ENCODE results near the gene OPTC. TPM values are rescaled to one million over a fixed set of nuclear protein-coding genes. Genes with fewer than 3 reads are reported as not detected.

Gene OPTC
- total and polyA plus RNA-seq, 4 donors = not detected

DNA sequence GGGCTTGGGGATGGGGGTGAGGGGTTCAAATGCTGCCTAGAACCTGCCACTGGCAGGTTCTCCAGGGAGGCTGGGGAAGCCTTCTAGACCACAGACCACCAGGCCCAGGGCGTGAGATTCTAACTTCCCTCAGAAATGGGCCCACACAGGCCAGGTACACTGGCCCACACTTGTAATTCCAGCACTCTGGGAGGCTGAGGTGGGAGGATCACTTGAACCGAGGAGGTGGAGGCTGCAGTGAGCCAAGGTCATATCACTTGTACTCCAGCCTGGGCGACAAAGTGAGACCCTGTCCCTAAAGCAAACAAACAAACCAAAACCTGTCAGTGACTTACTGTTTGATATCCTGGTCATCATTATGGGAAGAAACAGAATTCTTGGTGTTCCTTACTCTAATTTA is 31.7 kb downstream of the OPTC start:
- no peak for DNase-seq
- peaks cover 0 to 14% (median 4%) of the 10 kb centered on the region in 5 donors for H3K4me1 ChIP-seq (ENCODE audit: control insufficient read depth in 5 of 5, insufficient read depth in 5 of 5, low read length in 5 of 5)
- WGBS, 2 donors = 91 to 96% methylated on average over 3 of the region's 3 CpGs

DNA sequence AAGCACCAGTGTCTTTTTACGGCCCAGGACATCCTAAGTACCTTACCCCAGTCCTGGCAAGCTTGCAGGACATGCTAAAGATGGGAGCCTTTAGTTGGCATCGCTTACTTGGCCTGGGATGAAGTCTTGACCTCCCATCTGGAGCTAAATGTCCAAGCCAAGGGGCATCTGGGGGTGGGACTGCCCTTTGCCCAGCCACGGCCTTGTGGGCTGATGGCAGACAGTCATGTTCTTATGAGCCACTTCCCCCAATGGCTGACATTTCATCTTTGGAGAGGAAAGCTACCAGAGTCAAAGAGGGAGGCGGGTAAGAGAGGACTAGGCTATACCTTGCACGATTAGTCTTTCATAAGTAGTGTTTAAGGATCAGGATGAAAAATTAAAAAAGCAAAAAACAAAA is 32.2 kb downstream of the OPTC start:
- H3K27ac ChIP-seq (ENCODE audit: low read depth in 1 of 2, low read length in 1 of 2) = no peak overlapping the region
- ATAC-seq (ENCODE audit: insufficient read depth, low FRiP score) (no peak), DNase-seq (no peak)
- 89 to 93% methylated on average over 5 of the region's 5 CpGs for WGBS, 2 donors
- no peak overlapping the region for H3K4me3 ChIP-seq
- H3K36me3 ChIP-seq (ENCODE audit: control insufficient read depth in 4 of 4, insufficient read depth in 4 of 4, low read length in 4 of 4) = no peaks in the 10 kb centered on the region
- no peak overlapping the region for H3K9ac ChIP-seq (ENCODE audit: insufficient read depth in 1 of 2, low read length in 2 of 2)
- TF ChIP-seq, protein P1, sequence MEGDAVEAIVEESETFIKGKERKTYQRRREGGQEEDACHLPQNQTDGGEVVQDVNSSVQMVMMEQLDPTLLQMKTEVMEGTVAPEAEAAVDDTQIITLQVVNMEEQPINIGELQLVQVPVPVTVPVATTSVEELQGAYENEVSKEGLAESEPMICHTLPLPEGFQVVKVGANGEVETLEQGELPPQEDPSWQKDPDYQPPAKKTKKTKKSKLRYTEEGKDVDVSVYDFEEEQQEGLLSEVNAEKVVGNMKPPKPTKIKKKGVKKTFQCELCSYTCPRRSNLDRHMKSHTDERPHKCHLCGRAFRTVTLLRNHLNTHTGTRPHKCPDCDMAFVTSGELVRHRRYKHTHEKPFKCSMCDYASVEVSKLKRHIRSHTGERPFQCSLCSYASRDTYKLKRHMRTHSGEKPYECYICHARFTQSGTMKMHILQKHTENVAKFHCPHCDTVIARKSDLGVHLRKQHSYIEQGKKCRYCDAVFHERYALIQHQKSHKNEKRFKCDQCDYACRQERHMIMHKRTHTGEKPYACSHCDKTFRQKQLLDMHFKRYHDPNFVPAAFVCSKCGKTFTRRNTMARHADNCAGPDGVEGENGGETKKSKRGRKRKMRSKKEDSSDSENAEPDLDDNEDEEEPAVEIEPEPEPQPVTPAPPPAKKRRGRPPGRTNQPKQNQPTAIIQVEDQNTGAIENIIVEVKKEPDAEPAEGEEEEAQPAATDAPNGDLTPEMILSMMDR (IDR thresholded peaks at IDR 0.05; ENCODE audit: control extremely low read depth, extremely low read depth) = no peak
- no peaks in the 10 kb centered on the region for H3K27me3 ChIP-seq (ENCODE audit: control insufficient read depth in 3 of 3, insufficient read depth in 3 of 3, low read length in 2 of 3)
- peaks cover 0 to 11% (median 3%) of the 10 kb centered on the region in 5 donors for H3K4me1 ChIP-seq (ENCODE audit: control insufficient read depth in 5 of 5, insufficient read depth in 5 of 5, low read length in 5 of 5)
- no peaks in the 10 kb centered on the region for H3K9me3 ChIP-seq (ENCODE audit: control insufficient read depth in 4 of 4, insufficient read depth in 3 of 4, low read length in 3 of 4)

More for the DNA sequence above, 31.7 kb downstream of the OPTC start:
- Histone ChIP-seq H3K9ac (ENCODE audit: insufficient read depth in 1 of 2, low read length in 2 of 2) (no peak overlapping the region), H3K9me3 (ENCODE audit: control insufficient read depth in 4 of 4, insufficient read depth in 3 of 4, low read length in 3 of 4) (no peaks in the 10 kb centered on the region), H3K4me3 (no peak overlapping the region), H3K27ac (ENCODE audit: low read depth in 1 of 2, low read length in 1 of 2) (no peak overlapping the region), H3K36me3 (ENCODE audit: control insufficient read depth in 4 of 4, insufficient read depth in 4 of 4, low read length in 4 of 4) (no peaks in the 10 kb centered on the region), H3K27me3 (ENCODE audit: control insufficient read depth in 3 of 3, insufficient read depth in 3 of 3, low read length in 2 of 3) (no peaks in the 10 kb centered on the region)
- ATAC-seq (ENCODE audit: insufficient read depth, low FRiP score) = no peak
- TF ChIP-seq, protein P1 (IDR thresholded peaks at IDR 0.05; ENCODE audit: control extremely low read depth, extremely low read depth) = no peak

DNA sequence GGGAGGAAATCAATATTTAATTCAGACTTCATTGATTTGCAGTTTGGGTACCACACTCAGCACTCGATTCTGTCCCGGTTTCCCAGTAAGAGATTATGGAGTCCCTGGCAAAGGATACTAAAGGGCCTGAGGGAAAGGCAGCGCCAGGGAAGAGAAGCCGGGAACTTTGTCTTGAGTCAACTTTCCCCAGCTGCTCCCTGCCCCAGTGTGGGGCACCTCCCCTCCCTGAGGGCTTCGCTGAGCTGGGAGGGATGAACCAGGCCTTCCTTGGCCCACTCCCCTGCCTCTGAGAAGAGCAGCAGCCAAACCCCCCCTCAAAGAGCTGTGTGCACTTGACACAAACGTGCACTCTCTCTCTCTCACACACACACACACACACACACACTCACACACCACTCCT is 32.6 kb downstream of the OPTC start:
- Histone ChIP-seq H3K36me3 (ENCODE audit: control insufficient read depth in 4 of 4, insufficient read depth in 4 of 4, low read length in 4 of 4) (no peaks in the 10 kb centered on the region), H3K4me1 (ENCODE audit: control insufficient read depth in 5 of 5, insufficient read depth in 5 of 5, low read length in 5 of 5) (peaks cover 0 to 8% (median 0%) of the 10 kb centered on the region in 5 donors), H3K4me3 (no peak overlapping the region), H3K9me3 (ENCODE audit: control insufficient read depth in 4 of 4, insufficient read depth in 3 of 4, low read length in 3 of 4) (no peaks in the 10 kb centered on the region), H3K9ac (ENCODE audit: insufficient read depth in 1 of 2, low read length in 2 of 2) (no peak overlapping the region), H3K27me3 (ENCODE audit: control insufficient read depth in 3 of 3, insufficient read depth in 3 of 3, low read length in 2 of 3) (no peaks in the 10 kb centered on the region), H3K27ac (ENCODE audit: low read depth in 1 of 2, low read length in 1 of 2) (no peak overlapping the region)
- TF ChIP-seq, protein P1 (IDR thresholded peaks at IDR 0.05; ENCODE audit: control extremely low read depth, extremely low read depth) = no peak
- DNase-seq = no peak
- ATAC-seq (ENCODE audit: insufficient read depth, low FRiP score) = no peak
- WGBS, 2 donors = 69 to 94% methylated on average over 6 of the region's 6 CpGs

DNA sequence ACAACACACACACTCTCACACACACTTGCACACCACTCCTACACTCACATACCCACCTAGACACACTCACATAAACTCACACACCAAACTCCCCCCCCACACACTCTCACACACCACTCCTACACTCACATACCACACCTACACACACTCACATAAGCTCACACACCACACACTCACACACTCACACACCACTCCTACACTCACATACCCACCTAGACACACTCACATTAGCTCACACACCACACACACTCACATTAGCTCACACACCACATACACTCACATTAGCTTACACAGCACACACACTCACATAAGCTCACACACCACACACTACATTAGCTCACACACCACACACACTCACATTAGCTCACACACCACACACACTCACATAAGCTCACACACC is 33.1 kb downstream of the OPTC start:
- Histone ChIP-seq H3K9me3 (ENCODE audit: control insufficient read depth in 4 of 4, insufficient read depth in 3 of 4, low read length in 3 of 4) (no peaks in the 10 kb centered on the region), H3K4me3 (no peak overlapping the region), H3K36me3 (ENCODE audit: control insufficient read depth in 4 of 4, insufficient read depth in 4 of 4, low read length in 4 of 4) (no peaks in the 10 kb centered on the region), H3K9ac (ENCODE audit: insufficient read depth in 1 of 2, low read length in 2 of 2) (no peak overlapping the region), H3K27me3 (ENCODE audit: control insufficient read depth in 3 of 3, insufficient read depth in 3 of 3, low read length in 2 of 3) (no peaks in the 10 kb centered on the region), H3K4me1 (ENCODE audit: control insufficient read depth in 5 of 5, insufficient read depth in 5 of 5, low read length in 5 of 5) (peaks cover 0 to 5% (median 0%) of the 10 kb centered on the region in 5 donors), H3K27ac (ENCODE audit: low read depth in 1 of 2, low read length in 1 of 2) (no peak overlapping the region)
- TF ChIP-seq, protein P1 (IDR thresholded peaks at IDR 0.05; ENCODE audit: control extremely low read depth, extremely low read depth) = no peak
- ATAC-seq (ENCODE audit: insufficient read depth, low FRiP score) = no peak
- DNase-seq = no peak
